ENCODE data around the gene CASTOR1.

DNA sequence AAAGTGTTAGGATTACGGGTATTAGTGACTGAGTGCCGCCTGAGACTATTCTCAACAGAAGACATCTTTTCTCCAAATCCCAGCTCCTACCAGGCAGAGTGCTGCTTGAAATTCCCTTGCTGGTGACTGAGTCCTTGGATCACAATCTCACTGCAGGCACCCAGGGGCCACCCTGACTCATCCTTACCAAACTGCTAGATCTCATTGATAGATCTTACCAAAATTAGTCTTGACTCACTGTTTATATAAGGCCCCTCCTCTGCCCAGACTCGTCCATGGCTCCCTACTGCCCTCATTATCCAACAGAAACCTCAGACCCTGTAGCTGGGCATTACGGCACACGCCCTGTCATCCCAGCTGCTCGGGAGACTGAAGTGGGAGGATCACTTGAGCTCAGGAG lies 22.7 kb upstream of the CASTOR1 start:
- TF ChIP-seq, protein P1, sequence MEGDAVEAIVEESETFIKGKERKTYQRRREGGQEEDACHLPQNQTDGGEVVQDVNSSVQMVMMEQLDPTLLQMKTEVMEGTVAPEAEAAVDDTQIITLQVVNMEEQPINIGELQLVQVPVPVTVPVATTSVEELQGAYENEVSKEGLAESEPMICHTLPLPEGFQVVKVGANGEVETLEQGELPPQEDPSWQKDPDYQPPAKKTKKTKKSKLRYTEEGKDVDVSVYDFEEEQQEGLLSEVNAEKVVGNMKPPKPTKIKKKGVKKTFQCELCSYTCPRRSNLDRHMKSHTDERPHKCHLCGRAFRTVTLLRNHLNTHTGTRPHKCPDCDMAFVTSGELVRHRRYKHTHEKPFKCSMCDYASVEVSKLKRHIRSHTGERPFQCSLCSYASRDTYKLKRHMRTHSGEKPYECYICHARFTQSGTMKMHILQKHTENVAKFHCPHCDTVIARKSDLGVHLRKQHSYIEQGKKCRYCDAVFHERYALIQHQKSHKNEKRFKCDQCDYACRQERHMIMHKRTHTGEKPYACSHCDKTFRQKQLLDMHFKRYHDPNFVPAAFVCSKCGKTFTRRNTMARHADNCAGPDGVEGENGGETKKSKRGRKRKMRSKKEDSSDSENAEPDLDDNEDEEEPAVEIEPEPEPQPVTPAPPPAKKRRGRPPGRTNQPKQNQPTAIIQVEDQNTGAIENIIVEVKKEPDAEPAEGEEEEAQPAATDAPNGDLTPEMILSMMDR (IDR thresholded peaks at IDR 0.05; ENCODE audit: extremely low read depth in 1 of 2, insufficient read depth in 1 of 2, low read depth in 1 of 2, low read length in 2 of 2), result no peak
- no peak for TF ChIP-seq MYC (IDR thresholded peaks at IDR 0.05; ENCODE audit: low read depth, low read length)

Data from endothelial cell of umbilical vein (primary cell).